T-helper 9 cell (primary cell): Measurements from ENCODE around the gene ITGA11.

ENCODE experiments used
- DNase-seq: peaks from one replicate; pipeline ENCODE4 v3.0.0-alpha.2; 2020

The ITGA11 gene

DNA sequence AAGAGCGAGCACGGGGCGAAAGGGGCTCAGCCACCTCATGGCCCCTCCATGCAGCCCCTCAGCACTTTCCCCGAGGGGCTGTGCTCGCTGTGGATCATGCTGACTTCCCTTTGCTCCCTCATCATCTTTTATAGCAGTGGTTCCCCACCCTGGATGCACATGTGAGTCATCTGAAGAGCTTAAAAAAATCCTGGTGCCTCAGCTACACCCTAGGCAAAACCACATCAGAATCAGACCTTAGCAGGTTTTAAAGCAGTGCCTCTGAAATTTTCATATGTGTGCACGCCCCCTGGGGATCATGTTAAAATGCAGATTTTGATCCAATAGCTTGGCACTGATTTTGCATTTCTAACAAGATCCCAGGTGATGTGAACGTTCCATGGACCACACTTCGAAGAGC lies 103.5 kb downstream of the ITGA11 start:
- DNase-seq: no peak

DNA sequence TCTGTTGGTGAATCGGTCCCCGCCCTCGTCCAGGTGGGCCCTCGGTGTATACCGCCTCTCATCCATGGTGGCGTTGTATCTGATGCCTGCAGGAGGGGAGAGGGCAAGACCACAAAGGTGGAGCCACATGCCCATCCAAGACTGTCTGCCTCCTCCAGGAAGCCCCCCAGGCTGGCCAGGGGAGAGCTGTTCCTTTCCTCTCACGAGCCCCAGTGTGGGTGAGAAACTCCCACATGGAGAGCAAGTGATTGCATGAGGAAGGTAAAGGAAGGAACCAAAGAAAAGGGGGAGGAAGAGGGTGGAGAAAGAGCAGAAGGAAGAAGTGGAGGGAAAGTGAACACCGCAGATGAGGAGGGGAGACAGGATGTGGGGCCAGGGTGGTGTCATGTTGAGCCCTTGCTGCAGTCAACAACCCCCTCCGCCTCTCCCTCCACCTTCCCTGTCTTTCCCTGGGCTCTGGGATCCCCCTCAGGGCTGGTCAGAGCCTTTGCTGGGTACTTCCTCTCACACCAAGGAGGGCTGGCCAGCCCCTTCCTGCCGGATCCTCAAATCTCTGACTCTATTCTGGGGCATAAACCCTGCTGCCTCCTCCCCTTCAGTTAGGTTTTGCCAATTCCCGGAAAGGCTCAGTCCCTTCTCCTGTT lies 105.1 kb downstream of the ITGA11 start:
- no peak for DNase-seq

DNA sequence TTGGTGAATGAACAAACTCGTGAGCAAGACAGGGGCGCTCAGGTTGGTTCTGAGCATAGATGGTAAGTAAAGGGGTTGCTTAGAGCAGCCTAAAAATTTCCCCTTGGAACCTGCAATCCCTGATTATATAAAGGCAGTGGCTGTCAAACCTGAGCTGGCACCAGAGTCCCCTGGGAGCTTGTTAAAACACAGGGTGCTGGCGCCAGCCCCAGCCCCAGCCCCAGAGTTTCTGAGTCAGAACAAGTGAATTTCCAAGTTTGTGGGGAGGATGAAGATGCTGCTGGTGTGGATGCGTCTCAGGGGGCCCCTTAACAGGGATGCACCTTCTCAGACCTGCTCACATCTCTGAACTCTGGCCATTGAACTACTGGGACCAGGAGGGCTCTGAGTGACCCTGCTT lies 106.2 kb downstream of the ITGA11 start:
- no peak for DNase-seq

DNA sequence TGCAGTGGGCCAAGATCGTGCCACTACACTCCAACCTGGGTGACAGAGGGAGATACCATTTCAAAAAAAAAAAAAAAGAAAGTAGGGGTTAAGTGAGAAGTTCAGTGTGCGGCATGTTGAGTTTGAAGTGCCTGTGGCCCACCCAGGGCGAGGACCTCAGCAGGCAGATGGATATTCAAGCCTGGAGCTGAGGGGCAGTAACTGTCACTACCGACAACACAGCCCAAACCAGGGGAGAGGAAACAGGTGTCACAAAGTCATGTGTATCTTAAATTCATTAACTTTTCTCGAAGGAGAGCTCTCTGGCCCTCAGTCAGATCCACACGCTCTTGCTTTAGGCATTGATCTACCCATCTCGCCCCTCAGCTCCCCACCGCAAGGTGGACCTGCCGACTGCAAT lies 109.2 kb downstream of the ITGA11 start:
- no peak for DNase-seq

DNA sequence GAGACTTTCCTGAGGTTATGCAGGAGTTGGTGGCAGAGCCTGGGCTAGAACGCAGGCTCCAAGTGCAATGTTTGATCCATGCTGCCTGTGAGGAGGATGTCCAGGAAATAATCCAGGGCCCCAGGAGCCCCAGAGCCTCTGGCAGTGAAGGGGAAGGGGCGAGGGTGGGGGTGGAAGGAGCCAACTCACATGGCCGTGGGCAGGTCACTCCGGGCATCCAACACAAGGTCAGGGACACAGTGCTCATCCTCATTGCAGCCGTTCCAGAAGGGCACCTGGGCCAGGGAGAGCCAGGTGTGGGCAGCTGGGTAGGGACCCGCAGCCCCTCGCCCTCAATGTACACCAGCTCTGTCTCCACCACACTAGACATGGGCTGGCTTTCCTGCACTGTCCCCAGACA lies 110.7 kb downstream of the ITGA11 start:
- no peak for DNase-seq

DNA sequence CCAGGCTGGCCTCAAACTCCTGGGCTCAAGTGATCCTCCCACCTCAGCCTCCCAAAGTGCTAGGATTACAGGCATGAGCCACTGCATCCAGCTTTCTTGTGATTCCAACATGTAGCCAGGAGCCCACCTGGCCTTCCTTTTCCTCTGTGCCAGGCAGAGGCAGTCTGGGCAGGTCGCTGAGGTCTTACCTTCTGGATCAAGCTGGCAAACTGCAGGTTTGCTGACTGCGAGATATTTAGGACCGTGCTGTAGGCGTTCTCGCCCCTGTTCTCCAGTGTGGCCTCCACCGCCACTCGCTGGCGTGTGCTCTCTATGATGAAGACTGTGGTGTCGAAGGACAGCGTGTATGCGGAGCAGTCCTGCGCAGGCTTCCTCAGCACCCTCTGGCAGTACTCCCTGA lies 112.0 kb downstream of the ITGA11 start:
- no peak for DNase-seq

DNA sequence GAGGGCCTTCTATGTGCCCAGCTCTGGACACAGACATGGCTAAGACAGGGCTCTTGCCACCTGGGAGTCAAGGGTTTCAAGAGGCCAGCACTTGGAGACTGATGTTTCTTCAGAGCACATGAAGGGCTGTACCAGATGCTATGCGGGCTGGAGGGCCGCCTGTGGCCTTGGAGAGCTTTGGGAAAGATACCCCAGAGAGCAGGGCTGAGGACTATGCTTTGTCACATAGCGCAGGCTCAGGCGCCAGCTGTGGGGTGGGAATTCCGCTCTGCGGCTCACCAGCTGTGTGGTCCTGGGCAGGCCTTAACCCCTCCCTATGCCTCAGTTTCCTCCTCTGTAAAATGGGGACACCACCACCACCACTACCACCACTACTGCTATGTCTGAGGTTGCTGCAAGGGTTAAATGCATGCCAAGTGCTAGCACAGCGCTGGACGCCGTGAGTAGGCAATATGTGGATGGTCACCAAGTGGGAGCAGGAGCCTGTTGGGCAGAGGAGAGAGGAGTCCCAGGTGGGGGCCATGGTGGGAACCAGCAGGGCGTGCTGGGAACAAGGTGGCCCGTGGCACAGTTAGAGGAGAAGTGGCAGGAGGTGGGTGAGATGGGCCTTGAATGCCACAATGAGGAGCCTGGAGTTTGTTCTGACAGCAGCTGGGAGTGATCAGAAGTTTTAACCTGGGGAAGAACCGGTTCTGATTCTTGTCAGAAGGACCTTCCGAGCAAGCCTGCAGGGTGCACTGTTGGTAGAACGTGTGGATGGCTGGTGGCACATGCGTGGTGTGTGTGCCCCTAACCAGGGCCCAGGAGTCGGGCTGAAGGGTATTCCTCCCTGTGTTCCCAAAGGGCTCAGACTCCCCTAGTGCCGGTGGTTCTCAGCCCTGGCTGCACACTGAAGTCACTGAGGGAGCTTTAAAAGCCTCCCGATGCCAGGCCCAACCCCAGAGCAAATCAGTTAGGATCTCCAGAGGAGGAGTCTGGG lies 112.7 kb downstream of the ITGA11 start:
- no peak for DNase-seq

DNA sequence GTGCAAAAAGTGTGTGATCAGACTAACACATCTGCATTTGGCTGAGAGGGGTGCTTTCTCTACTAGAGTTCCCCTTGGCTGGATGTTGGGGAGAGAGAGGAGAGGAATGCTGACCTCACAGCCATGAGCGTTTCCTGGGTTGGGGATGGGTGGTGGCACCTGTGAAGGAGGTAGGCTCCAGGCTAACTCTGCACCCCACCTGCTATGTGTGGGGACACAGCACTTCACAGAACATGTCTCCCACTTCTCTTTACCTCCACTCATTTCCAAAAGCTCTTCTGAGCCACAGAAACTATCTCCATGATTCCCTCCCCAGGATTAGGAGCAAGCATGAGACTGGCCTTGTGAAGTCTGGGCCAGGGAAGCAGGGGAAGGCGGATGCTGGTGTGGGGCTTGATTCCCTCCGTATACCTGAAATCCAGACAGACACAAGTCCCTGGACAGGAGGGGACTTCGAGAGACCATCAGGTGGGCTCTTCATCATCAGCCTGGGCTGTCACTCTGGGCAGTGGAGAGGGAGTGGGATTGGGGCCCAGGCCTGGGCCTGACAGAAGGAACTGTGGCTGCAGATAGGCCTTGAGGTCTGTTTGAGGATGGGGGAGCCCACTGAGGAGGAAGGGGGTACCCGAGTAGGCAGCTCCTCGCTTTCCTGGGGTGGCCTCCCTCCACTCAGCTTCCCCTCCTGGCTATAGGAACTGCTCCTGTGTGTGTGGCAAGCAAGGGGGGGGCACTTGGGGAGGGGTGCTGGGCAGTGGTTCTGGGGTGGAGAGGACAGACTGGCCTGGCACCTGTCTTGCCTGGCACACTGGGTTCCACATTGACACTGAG lies 113.7 kb downstream of the ITGA11 start:
- DNase-seq: no peak

DNA sequence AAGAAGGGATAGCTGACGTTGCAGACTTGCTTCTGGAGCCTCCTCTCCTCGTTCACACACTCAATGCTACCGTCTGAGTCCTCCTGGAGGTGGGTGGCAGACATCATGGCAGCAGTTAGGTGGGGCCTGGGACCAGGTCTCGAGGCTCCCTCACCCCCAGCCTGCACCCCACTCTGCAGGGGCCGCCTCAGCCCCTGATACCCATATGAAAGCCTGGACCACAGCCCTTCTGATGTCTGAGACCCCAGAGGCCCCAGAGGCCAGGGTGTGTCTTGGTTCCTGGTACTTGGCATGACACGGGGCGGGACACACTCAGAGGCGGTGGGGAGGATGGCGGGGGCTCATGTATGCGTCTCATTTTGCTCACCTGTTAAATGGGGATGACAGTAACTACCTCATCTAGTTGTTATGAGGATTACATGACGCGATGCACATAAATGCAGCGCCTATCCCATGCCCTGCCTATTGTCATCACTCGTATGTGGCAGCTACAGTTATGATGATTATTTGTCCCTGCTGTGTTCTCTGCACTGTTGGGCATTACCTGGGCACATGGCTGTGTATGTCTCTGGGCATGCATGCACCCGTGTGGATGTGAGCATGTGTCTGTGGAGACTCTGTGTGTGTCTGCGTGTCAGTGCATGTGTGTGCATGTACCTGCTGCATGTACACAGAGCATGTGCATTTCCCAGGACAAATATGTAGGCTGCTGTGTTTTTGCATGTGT lies 114.5 kb downstream of the ITGA11 start:
- no peak for DNase-seq

DNA sequence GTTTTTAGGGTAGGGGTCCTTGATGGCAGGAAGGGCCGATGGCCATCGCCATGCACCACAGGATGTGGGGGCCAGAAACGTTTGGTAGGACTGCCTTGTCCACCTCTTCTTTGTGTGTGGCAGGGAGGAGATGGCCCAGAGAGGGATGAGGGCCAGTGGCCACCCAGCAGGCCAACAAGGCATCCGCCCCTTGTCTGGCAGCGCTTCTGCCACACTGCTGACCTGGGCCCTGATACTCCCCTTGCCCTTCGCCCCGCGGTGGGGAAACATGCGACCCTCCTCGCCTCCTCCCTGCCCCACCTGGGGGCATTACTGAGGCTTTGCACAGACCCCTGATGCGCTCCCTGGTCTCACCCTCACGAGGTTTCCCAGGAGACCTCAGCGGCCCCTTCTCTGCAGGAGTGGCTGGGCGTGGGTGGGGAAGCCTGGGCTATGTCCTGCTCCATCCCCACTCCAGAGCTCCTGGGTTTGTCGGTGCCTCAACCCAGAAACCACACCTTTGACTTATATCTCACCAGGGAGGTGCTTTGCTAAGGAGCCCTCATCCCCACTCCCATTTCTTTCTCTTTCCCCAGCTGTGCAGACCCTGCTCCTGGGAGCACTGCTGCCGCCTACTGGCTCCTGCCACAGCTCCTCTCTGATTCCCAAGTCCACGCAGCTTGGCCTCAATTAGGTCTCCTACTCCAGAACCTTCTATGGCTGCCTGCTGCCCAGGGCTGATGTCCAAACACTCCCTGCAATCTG lies 115.7 kb downstream of the ITGA11 start:
- no peak for DNase-seq

DNA sequence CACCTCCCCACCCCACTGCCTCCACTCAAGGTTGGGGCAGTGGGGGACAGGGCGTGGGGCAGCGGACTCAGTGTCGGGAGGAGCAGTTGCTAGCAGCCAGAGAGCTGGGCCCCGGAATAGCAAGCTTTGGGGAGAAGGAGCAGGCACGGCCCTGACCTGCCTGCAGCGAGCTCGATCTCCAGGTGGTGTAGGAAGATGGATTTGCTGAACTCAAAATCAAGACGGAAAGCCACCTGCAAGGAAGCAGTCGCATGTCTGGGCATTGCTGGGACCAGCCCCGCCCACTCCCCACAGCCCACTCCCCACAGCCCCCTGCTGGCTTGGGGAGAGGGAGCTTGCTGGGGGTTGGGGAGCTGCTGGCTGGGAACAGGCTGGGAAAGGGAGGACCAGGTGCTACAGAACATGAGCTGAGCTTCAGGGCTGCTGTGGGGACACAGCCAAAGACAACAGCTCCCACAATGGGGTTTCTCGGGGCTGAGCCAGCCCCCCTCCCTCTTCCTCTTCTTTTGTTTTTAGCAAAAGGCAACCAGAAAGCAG lies 116.4 kb downstream of the ITGA11 start:
- no peak for DNase-seq

DNA sequence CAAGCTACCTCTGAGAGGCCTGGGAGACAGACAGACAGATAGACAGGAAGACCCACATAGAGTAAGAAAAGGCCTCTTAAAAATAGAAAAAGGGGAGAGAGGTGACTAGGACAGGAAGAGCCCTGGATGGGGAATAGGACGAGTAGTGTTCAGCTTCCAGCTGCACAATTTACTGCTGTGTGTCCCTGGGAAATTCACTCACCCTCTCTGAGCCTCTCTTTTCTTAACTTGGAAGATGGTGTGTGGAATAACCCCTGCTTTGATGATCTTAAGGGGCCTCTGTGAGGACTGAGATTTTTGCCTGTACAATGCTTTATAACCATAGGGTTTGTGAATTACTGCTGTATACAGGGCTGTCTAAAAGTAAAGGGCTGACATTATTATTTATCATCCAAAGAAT lies 116.9 kb downstream of the ITGA11 start:
- DNase-seq: no peak

DNA sequence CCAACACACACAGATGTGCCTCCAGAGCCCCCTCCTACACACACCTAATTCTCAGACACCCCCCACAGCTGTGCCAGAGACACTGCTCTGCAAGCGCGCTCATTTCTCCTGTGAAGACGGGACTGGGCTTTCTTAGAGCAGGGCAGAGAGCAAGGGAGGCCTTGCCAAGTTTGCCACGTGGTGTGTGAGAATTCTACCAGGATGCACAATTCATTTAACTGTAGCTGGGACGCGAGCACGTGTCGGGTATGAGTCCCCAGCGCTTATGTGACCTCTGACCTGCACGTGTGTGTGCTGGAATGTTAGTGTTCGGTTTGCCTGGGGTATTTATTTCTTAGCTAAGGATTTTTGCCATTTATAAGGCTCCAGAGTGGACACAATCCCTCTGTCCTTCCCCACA lies 117.4 kb downstream of the ITGA11 start:
- no peak for DNase-seq

DNA sequence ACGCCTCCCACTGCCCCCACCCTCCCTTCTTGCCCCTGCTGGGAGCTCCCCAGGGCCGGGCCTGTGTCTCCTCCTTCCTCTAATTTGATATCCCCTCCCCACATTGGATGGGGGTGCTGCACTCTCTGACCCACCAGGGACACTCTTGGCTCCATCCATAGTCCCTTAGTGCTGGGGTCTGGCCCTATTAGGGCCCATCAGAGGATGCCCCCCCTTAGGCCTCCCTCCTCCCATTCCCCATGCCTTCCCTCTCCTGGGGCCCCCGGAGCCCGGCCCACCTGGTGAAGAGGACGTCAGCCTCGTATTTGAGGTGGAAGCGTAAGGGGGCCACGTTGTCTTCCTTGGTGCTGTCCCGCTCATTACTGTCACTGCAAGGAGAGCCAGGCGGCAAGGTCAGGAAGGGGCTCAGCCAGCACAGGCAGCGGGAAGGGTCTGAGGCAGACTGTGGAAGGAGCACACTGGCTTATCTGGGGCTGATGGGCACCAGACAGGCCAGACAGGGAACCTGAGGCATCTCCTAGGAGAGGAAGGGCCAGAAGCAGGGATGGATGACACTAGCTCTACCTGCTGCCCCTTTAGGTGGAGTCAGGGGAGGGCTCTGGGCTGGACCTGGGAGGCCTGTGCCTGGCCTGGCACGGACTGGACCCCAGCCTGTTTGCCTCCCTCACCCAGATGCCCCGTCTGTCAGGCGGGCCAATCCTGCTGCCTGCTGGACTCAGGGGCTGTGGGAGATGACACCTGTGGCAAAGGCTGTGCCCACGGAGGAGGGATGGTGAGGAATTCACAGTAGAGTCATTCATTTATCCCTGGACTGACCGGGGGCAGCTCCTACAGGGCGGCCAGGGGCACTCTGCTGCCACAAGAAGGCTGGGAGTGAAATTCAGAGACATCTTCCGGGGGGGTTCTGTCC lies 118.2 kb downstream of the ITGA11 start:
- DNase-seq: no peak

DNA sequence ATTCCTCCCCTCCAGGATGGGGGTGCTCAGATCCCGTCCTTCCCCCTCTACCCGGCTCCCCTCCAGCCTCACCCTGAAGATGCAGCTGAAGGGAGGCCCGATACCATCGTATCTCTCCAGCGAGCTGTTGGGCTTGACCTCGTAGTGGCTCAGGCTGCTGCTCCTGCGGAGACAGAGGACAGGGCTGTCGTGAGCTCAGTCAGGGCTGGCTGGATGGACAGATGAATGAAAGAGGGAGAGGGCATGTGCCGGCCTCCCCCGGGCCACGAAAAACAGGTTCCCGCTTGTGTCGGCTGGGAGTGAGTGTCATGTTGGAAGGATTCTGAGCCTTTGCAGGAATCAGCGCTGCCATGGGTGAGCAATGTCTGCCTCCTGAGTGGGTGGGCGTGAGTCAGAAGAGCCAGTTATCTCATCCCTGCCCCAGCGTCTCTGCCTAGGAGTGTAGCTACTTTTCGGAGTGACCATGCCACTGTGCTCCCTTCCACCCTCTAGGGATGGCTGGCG lies 119.2 kb downstream of the ITGA11 start:
- DNase-seq: no peak

DNA sequence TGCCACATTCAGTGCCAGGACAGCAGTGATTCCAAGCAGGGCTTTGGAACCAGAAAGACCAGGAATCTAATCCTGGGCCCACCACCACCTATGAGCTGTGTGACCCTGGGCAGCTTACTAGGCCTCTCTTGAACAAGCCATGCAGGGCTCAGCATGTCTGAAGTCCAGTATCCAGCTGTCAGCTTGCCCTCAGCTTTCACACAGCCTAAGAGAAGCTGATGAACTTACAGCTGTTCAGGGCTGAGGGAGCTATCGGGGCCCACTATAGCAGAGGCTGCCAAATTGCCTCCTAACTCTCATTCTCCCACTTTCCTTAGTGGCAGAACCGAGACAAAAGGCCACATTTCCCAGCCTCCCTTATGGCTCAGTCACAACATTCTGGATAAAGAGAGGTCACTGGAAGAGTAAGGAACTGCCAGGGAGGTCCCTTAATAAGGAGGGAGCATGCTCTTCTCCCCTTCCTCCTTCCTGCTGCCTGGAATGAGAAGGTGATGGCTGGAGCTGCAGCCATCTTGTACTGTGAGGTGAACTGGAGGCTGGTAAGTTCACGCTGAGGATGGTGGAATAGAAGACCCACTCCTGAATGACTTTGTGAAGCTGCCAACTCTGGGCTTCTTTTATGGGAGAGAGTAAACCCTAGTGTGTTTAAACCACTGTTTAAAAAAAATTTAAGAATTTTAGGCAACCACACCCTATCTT lies 120.0 kb downstream of the ITGA11 start:
- DNase-seq: no peak

DNA sequence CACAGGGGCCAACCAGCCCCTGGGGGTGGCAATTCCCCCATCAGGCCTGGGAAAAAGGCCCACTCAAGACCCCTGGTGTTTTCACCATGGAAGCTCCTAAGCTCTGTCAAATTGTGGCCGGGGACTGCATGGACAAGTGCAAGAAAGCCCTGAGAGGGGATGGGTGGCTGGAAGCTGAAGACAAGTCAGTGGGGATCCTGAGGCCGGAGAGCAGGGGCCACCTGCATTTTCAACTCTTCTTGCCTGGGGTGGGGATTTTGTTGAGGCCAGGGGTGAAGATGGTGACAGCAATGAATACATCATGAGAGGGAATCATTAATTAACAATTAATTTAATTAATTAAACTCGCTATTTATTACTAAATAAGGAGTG lies 120.5 kb downstream of the ITGA11 start:
- DNase-seq: no peak

DNA sequence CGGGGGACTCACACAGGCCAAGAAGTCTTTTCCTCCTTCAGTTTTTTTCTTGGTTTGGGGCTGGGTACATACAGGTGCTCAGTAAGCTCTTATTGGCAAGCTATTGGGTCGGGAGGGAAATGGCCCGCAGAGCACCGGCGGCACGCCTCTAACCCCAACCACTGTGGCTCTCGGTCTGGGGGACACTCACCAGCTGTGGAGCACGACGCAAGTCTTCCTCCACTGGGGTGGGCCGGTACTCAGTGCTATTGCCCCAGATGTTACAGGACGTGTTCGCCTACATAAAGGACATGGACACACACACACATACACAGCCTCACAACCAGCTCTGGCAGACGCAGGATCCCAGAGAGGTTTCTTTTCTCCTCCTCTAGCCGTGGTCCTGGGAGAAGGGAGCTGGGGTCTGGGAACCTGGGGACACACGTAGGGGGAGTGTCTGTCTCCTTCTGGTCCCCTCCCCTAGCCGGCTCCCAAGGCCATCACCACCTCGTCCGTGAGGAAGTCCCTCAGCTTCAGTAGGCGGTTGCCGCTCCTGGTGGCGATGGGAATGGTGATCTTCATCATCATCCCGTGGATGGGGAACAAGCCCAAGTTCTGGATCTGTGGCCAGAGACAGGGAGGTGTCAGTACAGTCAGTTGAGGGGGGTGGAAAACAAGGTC lies 121.0 kb downstream of the ITGA11 start:
- no peak for DNase-seq

DNA sequence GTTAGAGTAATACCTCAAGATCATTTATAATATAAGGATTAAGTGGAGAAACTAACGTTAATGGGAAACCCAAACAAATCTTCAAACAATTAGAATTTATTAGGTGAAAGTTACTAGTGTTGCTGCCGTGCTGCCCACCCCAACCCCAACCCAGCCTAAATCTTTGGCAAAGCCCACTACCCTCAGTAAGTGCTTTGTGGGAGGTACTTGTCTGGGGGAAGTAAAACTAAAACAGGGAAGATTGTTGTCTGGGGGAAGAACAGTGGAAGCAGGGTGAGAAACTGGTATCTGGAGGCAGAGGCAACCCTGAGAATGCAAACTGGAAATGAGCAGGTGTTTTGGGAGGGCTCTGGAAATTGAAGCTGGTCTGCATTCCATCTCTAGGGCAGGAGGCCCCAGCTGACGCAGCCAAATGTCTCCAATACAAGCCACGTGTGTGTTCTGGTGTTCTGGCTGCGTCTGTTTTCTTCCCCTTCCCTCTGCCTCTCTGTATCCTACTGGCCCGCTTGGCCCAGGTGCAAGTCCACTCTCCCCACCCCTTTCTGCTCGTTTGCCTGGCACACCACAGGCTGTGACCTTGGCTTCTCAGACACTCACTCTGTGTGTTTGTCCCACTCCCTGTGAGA lies 121.7 kb downstream of the ITGA11 start:
- DNase-seq: no peak
